GM21786 (cell line): ENCODE results near the gene FAM170B.
A peak's percentile ranks its signal among the peaks of the same experiment; 100 is the strongest.

Experiments
- ATAC-seq: cut with Tn5 transposase; IDR thresholded peaks from one replicate; pipeline ENCODE4 v1.9.1; 2021; ENCODE audit not compliant: unreplicated experiment

FAM170B gene

DNA sequence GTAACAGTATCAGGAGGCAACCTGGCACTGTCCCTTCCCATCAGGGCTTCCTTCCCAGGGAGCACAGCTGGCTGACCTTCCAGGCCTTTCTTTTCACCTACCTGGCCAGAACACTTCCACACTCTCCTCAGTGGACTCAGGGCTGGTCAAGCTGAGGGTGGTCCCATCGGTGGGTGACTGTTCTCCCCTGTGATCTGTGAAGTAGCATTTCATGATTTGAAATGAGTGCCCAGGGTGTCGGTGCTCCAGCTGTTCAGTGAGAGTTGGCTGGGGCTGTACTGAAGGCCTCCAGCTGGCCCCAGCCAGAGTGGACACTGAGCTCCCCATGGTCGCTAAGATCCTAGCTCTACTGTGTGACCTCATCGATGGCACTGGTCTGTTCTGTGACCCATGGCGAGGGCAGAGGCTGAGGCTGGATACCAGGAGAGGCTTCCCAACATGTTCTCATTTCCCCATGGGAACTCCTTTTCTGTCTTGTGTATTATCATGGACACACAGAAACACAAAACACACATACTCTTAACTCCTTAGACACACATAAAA is at the start of gene FAM170B:
TSS of gene FAM170B (minus strand) at position 316 of the 543 bp plus-strand sequence. CDS start at position 213, 103 bp downstream.
- no peak for ATAC-seq

DNA sequence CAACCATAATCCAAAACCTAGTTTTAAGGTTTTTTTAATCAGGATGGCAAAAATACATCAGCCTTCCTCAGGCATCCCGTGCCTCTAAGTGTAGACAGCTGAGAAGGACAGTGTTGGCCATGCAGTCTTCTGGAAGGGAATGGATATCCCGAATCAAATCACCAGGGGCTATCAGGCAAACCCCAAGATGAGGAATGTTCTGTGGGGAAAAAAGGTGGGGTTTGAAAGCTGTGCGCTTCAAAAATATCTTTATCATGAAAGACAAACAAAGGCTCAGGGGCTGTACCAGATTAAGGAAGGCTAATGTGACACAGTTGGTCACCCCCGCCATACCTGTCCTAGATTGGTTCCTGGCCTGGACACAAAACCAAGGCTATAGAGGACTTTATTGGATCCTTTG is 49.0 kb upstream of the FAM170B start:
- ATAC-seq: no peak

DNA sequence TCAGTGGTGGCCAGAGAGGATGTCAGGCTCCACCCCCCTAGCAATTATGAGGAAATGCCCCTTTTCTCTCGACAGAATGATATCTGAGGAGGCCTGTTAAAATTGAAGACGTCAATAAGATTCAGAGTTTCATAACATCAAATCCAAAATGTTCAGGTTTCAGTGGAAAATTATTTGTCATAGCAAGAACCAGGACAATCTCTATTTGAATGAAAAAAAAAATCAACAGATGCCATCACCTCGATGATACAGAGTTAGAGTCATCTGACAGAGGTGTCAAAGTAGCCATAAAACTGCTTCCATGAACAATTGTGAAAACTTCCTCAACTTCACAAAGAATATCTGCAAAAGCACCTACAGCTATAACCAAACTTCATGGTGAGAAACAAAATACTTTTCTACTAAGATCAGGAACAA is 46.6 kb upstream of the FAM170B start:
- ATAC-seq: no peak

- ATAC-seq: no peak
Measured at GRCh38 chr10:49179699-49180443, 46.0 kb upstream of the FAM170B start.

GRCh38 chr10:49178489-49179471 is 45.0 kb upstream of the FAM170B start:
- ATAC-seq: no peak

DNA sequence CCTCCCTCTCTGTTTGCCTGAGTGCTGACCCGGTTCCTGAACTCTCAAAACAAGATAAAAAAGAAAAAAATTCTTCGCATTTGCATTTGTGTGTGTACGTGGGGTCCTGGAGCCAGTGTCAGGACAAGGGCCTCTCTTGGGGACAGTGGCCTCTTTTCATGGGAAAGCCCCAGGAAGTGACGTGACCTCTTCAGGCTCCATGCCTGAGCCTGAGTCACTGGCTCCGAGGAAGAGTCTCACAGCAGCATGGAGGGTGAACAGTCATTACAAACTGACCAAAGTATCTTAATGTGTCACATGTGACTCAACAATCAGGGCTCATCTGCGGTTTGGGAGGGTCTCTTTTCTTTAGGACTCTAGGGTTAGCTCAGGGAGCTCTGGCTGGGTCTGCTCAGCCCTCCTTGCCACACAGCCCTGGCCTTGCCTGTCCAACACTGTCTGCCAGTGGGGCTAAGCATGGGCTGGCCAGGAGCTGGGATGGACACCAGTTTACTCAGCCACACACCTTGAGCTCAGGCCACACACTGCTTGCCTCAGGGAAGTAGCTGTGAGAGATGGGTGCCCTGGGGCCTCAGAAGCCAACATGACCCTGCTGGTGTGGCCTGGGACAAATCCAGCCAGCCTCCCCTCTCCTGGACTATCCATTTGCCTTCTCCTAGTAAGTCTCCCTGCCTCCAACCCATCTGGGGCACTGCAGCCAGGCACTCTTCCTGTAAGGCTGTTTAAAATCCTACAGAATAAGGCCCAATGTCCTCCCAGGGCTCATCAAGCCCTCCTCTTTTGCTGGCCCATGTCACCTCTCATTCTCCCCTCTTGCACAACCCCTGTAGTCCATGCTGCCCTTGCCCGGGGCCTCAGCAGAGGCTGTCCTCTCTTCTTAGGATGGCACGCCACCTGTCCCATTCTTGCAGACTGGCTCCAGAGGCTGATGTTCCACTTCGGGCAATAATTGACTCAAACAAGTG is 43.9 kb upstream of the FAM170B start:
- peak; percentile 69 for ATAC-seq

GRCh38 chr10:49176310-49177268 is 42.8 kb upstream of the FAM170B start:
- no peak for ATAC-seq

DNA sequence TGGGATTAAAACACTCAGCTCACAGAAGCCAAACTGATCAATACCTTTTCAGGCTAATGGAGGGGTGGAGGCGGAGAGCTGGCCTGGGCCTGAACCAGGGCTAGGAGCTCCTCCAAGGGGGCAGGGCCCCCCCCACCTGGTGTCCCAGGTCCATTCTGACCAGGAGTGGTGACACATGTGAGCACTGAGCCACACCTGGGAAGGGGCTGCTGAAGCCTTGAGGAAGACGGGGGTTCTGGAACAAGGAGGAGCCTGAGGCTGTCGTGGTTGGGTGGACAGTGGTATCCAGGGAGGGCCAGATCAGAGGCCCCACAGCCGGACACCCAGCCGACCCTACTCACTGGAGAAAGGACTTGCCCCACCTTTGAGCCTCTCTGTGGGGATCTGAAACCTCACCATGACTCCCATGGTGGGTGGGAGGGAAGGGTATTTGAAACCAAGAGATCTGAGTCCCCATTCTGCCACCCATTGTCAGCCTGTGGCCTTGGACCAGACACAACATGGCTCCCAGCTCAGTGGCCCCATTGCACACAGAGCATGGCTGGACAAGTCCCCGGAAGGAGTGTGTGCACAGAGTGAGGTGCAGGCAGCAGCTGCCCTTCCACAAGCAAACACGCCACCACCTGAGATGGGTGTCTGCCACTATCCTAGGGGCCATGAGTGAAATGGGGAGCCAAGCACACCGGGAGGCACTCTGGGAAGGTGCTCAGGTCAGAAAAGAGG is 41.9 kb upstream of the FAM170B start:
- no peak for ATAC-seq

- ATAC-seq: no peak
Measured at GRCh38 chr10:49174926-49175500, 41.2 kb upstream of the FAM170B start.

DNA sequence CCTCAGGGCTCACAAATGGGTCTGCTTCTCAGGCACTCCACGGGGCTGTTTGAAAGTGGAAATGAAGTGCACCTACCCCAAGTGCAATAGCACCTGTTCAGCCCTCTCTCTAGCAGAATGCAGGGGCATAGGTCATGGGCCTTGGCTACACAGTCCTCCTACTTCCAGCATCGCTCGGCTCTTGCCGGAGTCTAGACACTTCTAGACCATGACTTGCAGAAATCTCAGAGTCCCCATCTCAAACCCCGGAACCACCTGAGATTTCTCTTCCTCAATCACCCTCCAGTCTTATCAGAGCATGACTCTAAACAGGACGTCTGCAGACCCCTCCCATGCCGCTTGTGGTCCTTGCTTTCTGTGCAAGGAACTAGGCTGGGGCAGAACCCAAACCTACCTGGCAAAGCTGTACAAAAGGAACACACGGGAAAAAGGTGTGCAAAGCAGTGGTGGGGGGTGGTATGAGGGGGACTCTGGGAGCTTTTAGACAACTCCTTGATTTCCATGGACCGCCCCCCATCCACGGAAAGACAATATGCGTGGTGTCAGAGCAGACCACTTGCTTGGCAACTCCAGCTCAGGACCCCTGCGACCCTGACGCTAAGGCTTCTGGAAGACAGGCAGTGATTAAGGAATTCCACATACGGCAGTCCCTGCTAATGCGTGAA is 40.6 kb upstream of the FAM170B start:
- no peak for ATAC-seq

DNA sequence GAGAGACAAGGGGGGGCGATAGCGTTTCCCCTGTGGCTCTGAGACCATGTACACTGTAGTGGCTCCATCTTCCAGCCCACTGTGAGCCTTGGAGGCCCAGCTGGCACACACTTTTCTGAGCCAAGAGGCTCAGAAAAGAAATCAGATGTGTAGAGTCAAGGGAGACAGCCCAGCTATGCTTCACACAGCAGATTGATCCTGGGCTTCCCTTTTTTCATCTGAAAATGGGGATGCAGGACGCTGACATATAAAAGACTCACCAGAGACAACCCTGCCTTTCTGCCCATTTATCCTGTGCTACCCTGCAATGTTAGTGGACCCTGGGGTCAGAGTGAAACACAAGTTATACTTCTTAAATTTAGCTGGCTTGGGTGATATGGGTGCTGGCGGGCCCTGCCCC is 40.0 kb upstream of the FAM170B start:
- ATAC-seq: no peak

GRCh38 chr10:49173201-49173772 is 39.5 kb upstream of the FAM170B start:
- no peak for ATAC-seq

DNA sequence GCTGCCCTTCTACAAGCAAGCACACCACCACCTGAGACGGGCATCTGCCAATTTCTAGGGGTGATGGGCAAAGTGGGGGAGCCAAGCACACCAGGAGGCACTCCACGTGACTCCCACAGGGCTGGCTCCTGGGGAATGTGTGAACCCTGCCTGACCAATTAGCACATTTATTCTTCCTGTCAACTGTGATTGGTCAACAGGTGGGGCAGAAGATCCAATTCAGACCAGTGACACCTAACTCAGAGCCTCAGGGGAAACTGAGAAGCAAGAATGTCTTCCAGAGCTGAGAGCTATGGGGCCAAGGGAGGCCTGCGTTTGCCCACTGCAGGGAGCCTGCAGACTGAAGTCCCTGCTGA is 38.9 kb upstream of the FAM170B start:
- ATAC-seq: no peak

- ATAC-seq: no peak
Measured at GRCh38 chr10:49172061-49172776, 38.4 kb upstream of the FAM170B start.

DNA sequence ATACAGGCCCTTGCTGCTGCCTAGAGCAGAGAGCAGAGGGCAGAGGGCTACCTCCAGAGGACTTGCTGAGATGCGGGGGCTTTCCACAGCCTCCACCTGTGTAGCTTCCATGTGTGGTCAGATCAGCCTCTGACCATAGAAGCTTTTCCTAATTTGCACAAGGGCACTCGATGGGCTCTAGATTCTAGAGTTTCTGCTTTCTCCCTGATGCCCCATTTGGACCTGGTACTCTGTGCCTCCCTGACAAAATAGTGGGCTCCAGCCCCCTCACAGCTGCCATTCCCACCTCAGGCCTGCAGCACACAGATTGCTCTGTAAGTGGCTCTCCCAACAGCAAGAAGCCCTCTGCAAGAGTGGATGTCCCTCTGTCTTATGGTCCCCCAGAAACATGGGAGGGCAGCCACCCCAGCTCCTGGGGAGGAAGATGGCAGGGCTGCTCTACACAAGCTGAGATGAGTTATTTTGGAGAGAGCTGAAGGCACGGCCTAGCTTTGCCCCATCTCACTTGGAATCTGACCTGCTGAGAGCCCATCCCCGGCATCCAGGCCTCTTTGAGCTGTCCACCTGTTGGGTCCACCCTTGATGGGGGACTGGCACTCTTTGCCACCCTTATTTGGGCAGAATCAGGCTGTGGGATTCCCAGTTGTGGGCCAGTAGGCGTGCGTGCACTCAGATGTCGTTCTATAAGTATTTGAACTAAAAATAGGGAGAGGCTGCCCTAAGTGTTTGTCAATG is 37.7 kb upstream of the FAM170B start:
- no peak for ATAC-seq

GRCh38 chr10:49170632-49171325 is 37.0 kb upstream of the FAM170B start:
- ATAC-seq: no peak
